ENCODE measurements around the gene RNF115. TPM values are rescaled to one million over a fixed set of nuclear protein-coding genes. Genes with fewer than 3 reads are reported as not detected.

RNF115 gene
- total and polyA plus RNA-seq, 11 donors = 20.5 to 76.5 (median 51.2) TPM

GRCh38 chr1:145747398-145748247 is 76.3 kb downstream of the RNF115 start:
- peaks cover 0 to 100% (median 96%) of the 10 kb centered on the region in 9 donors for H3K36me3 ChIP-seq
- H3K9me3 ChIP-seq = no peaks in the 10 kb centered on the region
- no peaks in the 10 kb centered on the region for H3K27me3 ChIP-seq
- TF ChIP-seq POLR2A (IDR thresholded peaks at IDR 0.05) = no peak
- no peak for TF ChIP-seq CTCF (IDR thresholded peaks at IDR 0.05)
- WGBS, 4 donors = 91 to 93% (median 92%) methylated on average over 9 of the region's 9 CpGs
- no peak overlapping the region for H3K27ac ChIP-seq
- H3K4me1 ChIP-seq = peaks cover 0 to 8% (median 0%) of the 10 kb centered on the region in 12 donors
- intact Hi-C loops (cut with DNase I) = loop anchor here in 1 of 10 donors (10.0 kb wide), 1 partner anchor 57 kb away; no protein-coding TSS in a partner anchor
- no peak for ATAC-seq
- H3K4me3 ChIP-seq = no peak overlapping the region
- no peak for DNase-seq

- no peak for DNase-seq
- H3K4me3 ChIP-seq = no peak overlapping the region
- H3K27me3 ChIP-seq = no peaks in the 10 kb centered on the region
- no peaks in the 10 kb centered on the region for H3K9me3 ChIP-seq
- H3K4me1 ChIP-seq = no peaks in the 10 kb centered on the region
- no peak overlapping the region for H3K27ac ChIP-seq
- TF ChIP-seq POLR2A (IDR thresholded peaks at IDR 0.05) (no peak), CTCF (IDR thresholded peaks at IDR 0.05) (no peak)
- peaks cover 0 to 57% (median 49%) of the 10 kb centered on the region in 9 donors for H3K36me3 ChIP-seq
- 90 to 93% (median 90%) methylated on average over 4 of the region's 4 CpGs for WGBS, 4 donors
- intact Hi-C loops (cut with DNase I) = loop anchor here in 1 of 10 donors (10.0 kb wide), 1 partner anchor 65 kb away; no protein-coding TSS in a partner anchor
- no peak for ATAC-seq
Measured at GRCh38 chr1:145740269-145740668, 83.6 kb downstream of the RNF115 start.

- DNase-seq (no peak), ATAC-seq (no peak)
- Histone ChIP-seq H3K9me3 (no peaks in the 10 kb centered on the region), H3K27ac (no peak overlapping the region), H3K27me3 (no peaks in the 10 kb centered on the region), H3K4me1 (no peaks in the 10 kb centered on the region), H3K4me3 (no peak overlapping the region), H3K36me3 (peaks cover 0 to 17% (median 9%) of the 10 kb centered on the region in 9 donors)
- intact Hi-C loops (cut with DNase I) = no loop called here
- TF ChIP-seq POLR2A (IDR thresholded peaks at IDR 0.05) = no peak
- 83 to 100% (median 94%) methylated on average over 1 of the region's 1 CpG for WGBS, 4 donors
Measured at GRCh38 chr1:145736191-145736590, 87.7 kb downstream of the RNF115 start.

- no peaks in the 10 kb centered on the region for H3K4me1 ChIP-seq
- DNase-seq (no peak), ATAC-seq (no peak)
- intact Hi-C loops (cut with DNase I) = no loop called here
- H3K9me3 ChIP-seq = peaks cover 0 to 3% (median 0%) of the 10 kb centered on the region in 12 donors
- H3K36me3 ChIP-seq = peaks cover 0 to 3% (median 0%) of the 10 kb centered on the region in 9 donors
- H3K27me3 ChIP-seq = no peaks in the 10 kb centered on the region
- 93 to 97% (median 96%) methylated on average over 3 of the region's 3 CpGs for WGBS, 4 donors
- H3K4me3 ChIP-seq = no peak overlapping the region
- TF ChIP-seq CTCF (IDR thresholded peaks at IDR 0.05) = no peak
- H3K27ac ChIP-seq = no peak overlapping the region
Measured at GRCh38 chr1:145730900-145731299, 93.0 kb downstream of the RNF115 start.
